ENCODE data around the gene NDC80.

DNA sequence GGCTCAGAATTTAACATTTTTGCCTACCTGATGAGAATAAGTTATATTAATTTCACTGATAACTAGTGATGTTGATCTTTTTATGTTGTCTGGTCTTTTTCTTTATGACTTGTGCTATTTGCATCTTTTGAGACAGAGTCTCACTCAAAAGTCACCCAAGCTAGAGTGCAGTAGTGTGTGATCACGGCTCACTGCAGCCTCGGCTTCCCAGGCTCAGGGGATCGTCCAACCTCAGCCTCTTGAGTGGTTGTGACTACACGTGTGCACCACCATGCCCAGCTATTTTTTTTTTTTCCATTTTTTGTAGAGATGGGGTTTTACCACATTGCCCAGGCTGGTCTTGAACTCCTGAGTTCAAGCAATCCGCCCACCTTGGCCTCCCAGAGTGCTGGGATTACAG is 91.6 kb downstream of the NDC80 start:
- TF ChIP-seq, protein P1, sequence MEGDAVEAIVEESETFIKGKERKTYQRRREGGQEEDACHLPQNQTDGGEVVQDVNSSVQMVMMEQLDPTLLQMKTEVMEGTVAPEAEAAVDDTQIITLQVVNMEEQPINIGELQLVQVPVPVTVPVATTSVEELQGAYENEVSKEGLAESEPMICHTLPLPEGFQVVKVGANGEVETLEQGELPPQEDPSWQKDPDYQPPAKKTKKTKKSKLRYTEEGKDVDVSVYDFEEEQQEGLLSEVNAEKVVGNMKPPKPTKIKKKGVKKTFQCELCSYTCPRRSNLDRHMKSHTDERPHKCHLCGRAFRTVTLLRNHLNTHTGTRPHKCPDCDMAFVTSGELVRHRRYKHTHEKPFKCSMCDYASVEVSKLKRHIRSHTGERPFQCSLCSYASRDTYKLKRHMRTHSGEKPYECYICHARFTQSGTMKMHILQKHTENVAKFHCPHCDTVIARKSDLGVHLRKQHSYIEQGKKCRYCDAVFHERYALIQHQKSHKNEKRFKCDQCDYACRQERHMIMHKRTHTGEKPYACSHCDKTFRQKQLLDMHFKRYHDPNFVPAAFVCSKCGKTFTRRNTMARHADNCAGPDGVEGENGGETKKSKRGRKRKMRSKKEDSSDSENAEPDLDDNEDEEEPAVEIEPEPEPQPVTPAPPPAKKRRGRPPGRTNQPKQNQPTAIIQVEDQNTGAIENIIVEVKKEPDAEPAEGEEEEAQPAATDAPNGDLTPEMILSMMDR (IDR thresholded peaks at IDR 0.05) = no peak
- TF ChIP-seq EZH2 (IDR thresholded peaks at IDR 0.05) = no peak

Data from neural progenitor cell (in vitro differentiated cells).